Uterus (tissue), 4 donors: ENCODE measurements around the gene CD226. TPM values are rescaled to one million over a fixed set of nuclear protein-coding genes. Genes with fewer than 3 reads are reported as not detected.
"Not testable (repeated sequence)": the region's sequence is repeated elsewhere in the genome, so short reads cannot be mapped to it uniquely, and the experiment has no call there.

Experiments
- DNase-seq, 2 donors: peaks; one replicate each; pipeline ENCODE4 v3.0.0-alpha.2; 2019 to 2020
- H3K27ac ChIP-seq, 2 donors: fragments of 200-600 bp; sonication (generic); 1 replicate in 1 of 2; 2 replicates in 1 of 2; pipeline ENCODE4 v1.5.1; 2016 to 2018
- H3K27me3 ChIP-seq, 2 donors: fragments of 200-600 bp; sonication (generic); one replicate each; pipeline ENCODE4 v1.5.1; 2018 to 2019; ENCODE audit warnings: control low read depth in 1 of 2
- H3K36me3 ChIP-seq, 2 donors: fragments of 200-600 bp; sonication (generic); one replicate each; pipeline ENCODE4 v1.5.1; 2019; ENCODE audit warnings: control low read depth in 1 of 2
- H3K4me1 ChIP-seq, 2 donors: fragments of 200-600 bp; sonication (generic); one replicate each; pipeline ENCODE4 v1.5.1; 2018 to 2019; ENCODE audit warnings: control low read depth in 1 of 2
- H3K4me3 ChIP-seq, 2 donors: fragments of 200-600 bp; sonication (generic); 1 replicate in 1 of 2; 2 replicates in 1 of 2; pipeline ENCODE4 v1.5.1; 2018 to 2019; ENCODE audit warnings: mild to moderate bottlenecking in 1 of 2
- H3K9me3 ChIP-seq, 2 donors: fragments of 200-600 bp; sonication (generic); one replicate each; pipeline ENCODE4 v1.5.1; 2019; ENCODE audit warnings: control low read depth in 1 of 2
- CTCF ChIP-seq, 4 experiments: fragments of 200-600 bp in 2 of 4; fragments of 450-650 bp in 2 of 4; sonication (generic) in 2 of 4; IDR thresholded peaks; one replicate each; pipeline ENCODE4 v1.5.1; 2016 to 2019; ENCODE audit warnings: antibody characterized with exemption in 4 of 4, mild to moderate bottlenecking in 2 of 4, moderate library complexity in 1 of 4
- POLR2A ChIP-seq, 2 donors: fragments of 450-650 bp; IDR thresholded peaks; one replicate each; pipeline ENCODE4 v1.6.1; 2016; ENCODE audit warnings: antibody characterized with exemption in 2 of 2, mild to moderate bottlenecking in 1 of 2, moderate library complexity in 1 of 2
- intact Hi-C: fragments of 100-400 bp; cut with DNase I; formaldehyde crosslinking; loops from one replicate; pipeline ENCODE4 v1.15.1; 2023; ENCODE audit warnings: low total_unique reads
- total RNA-seq, 4 donors: library from RNA; depleted of rRNA in 3 of 4; stranded (reverse); fragments of >200 nt in 3 of 4; gene quantifications; one replicate each; pipeline versions ENCODE4 v1.1.0 to v1.2.4, GENCODE V29; 2014 to 2023
- donor health status: DM: yes; HTN: yes; CAD: no.

Gene CD226
- total RNA-seq, 4 donors from 2014 or later = 0.59 to 5.5 (median 2.9) TPM; not detected in 1

GRCh38 chr18:69880083-69880482 is 67.6 kb downstream of the CD226 start:
- no peaks in the 10 kb centered on the region for H3K27me3 ChIP-seq
- intact Hi-C loops = no loop called here
- no peak for DNase-seq
- no peaks in the 10 kb centered on the region for H3K9me3 ChIP-seq
- H3K4me1 ChIP-seq = peaks cover 0 to 8% of the 10 kb centered on the region in 2 donors
- no peak overlapping the region for H3K4me3 ChIP-seq
- TF ChIP-seq CTCF (IDR thresholded peaks at IDR 0.05) (no peak), POLR2A (IDR thresholded peaks at IDR 0.05) (no peak)
- H3K27ac ChIP-seq = no peak overlapping the region
- no peaks in the 10 kb centered on the region for H3K36me3 ChIP-seq

GRCh38 chr18:69879051-69879450 is 68.6 kb downstream of the CD226 start:
- intact Hi-C loops = not testable (repeated sequence)

GRCh38 chr18:69878213-69878933 is 69.3 kb downstream of the CD226 start:
- Histone ChIP-seq H3K27me3 (no peaks in the 10 kb centered on the region), H3K36me3 (no peaks in the 10 kb centered on the region), H3K27ac (no peak overlapping the region), H3K4me1 (peaks cover 0 to 1% of the 10 kb centered on the region in 2 donors), H3K9me3 (no peaks in the 10 kb centered on the region), H3K4me3 (no peak overlapping the region)
- DNase-seq = no peak
- intact Hi-C loops = no loop called here
- TF ChIP-seq POLR2A (IDR thresholded peaks at IDR 0.05) (no peak), CTCF (IDR thresholded peaks at IDR 0.05) (no peak)

More at GRCh38 chr18:69879051-69879450, 68.6 kb downstream of the CD226 start:
- DNase-seq, H3K9me3 ChIP-seq, H3K27ac ChIP-seq, H3K4me1 ChIP-seq, H3K27me3 ChIP-seq, H3K4me3 ChIP-seq, H3K36me3 ChIP-seq: not testable (repeated sequence)

- no peak overlapping the region for H3K27ac ChIP-seq
- DNase-seq = no peak
- intact Hi-C loops = no loop called here
- no peak for TF ChIP-seq CTCF (IDR thresholded peaks at IDR 0.05)
- TF ChIP-seq POLR2A (IDR thresholded peaks at IDR 0.05) = no peak
- no peaks in the 10 kb centered on the region for H3K4me1 ChIP-seq
- no peak overlapping the region for H3K4me3 ChIP-seq
- H3K27me3 ChIP-seq = no peaks in the 10 kb centered on the region
- H3K9me3 ChIP-seq = no peaks in the 10 kb centered on the region
- no peaks in the 10 kb centered on the region for H3K36me3 ChIP-seq
Observed at GRCh38 chr18:69876490-69876889, 71.2 kb downstream of the CD226 start.

- no peak for TF ChIP-seq CTCF (IDR thresholded peaks at IDR 0.05)
- TF ChIP-seq POLR2A (IDR thresholded peaks at IDR 0.05) = no peak
Observed at GRCh38 chr18:69874058-69874457, 73.6 kb downstream of the CD226 start.

More at GRCh38 chr18:69874058-69874457, 73.6 kb downstream of the CD226 start:
- Histone ChIP-seq H3K36me3 (no peaks in the 10 kb centered on the region), H3K27ac (no peak overlapping the region), H3K4me3 (no peak overlapping the region), H3K27me3 (no peaks in the 10 kb centered on the region), H3K4me1 (no peaks in the 10 kb centered on the region), H3K9me3 (no peaks in the 10 kb centered on the region)
- DNase-seq = no peak
- intact Hi-C loops = no loop called here
